ENCODE data around the gene ADCY10. TPM values are rescaled to one million over a fixed set of nuclear protein-coding genes. Genes with fewer than 3 reads are reported as not detected.
A peak's percentile ranks its signal among the peaks of the same experiment; 100 is the strongest.

The ADCY10 gene
- total RNA-seq, 1 donor from 2014 or later, result 0.94 TPM

- Mint-ChIP-seq H3K27me3 (ENCODE audit: unreplicated experiment) (no peaks in the 10 kb centered on the region), H3K27ac (ENCODE audit: unreplicated experiment) (peak overlapping the region; percentile 8), H3K36me3 (ENCODE audit: unreplicated experiment) (peaks cover 12% of the 10 kb centered on the region), H3K4me1 (ENCODE audit: unreplicated experiment) (peaks cover 19% of the 10 kb centered on the region), H3K9me3 (ENCODE audit: unreplicated experiment) (peaks cover 11% of the 10 kb centered on the region), H3K4me3 (ENCODE audit: unreplicated experiment) (no peak overlapping the region)
- TF ChIP-seq CTCF (IDR thresholded peaks at IDR 0.05), result no peak
- DNase-seq (ENCODE audit: extremely low spot score, unreplicated experiment), result no peak
These were observed 3.4 kb downstream of the ADCY10 start for GRCh38 chr1:167910530-167910929.

- no peak for DNase-seq (ENCODE audit: extremely low spot score, unreplicated experiment)
- H3K4me3 Mint-ChIP-seq (ENCODE audit: unreplicated experiment), result no peak overlapping the region
These were observed 4.2 kb downstream of the ADCY10 start for GRCh38 chr1:167909691-167910180.

GRCh38 chr1:167905671-167906070 lies 8.3 kb downstream of the ADCY10 start:
- peaks cover 11% of the 10 kb centered on the region for H3K9me3 Mint-ChIP-seq (ENCODE audit: unreplicated experiment)
- H3K4me1 Mint-ChIP-seq (ENCODE audit: unreplicated experiment), result peaks cover 32% of the 10 kb centered on the region
- H3K36me3 Mint-ChIP-seq (ENCODE audit: unreplicated experiment), result peaks cover 2% of the 10 kb centered on the region
- no peak for TF ChIP-seq CTCF (IDR thresholded peaks at IDR 0.05)
- no peak for DNase-seq (ENCODE audit: extremely low spot score, unreplicated experiment)
- H3K4me3 Mint-ChIP-seq (ENCODE audit: unreplicated experiment), result no peak overlapping the region
- no peaks in the 10 kb centered on the region for H3K27me3 Mint-ChIP-seq (ENCODE audit: unreplicated experiment)
- peak overlapping the region; percentile 86 for H3K27ac Mint-ChIP-seq (ENCODE audit: unreplicated experiment)

More at GRCh38 chr1:167909691-167910180, 4.2 kb downstream of the ADCY10 start:
- Mint-ChIP-seq H3K27me3 (ENCODE audit: unreplicated experiment) (no peaks in the 10 kb centered on the region), H3K4me1 (ENCODE audit: unreplicated experiment) (peaks cover 27% of the 10 kb centered on the region), H3K36me3 (ENCODE audit: unreplicated experiment) (peaks cover 7% of the 10 kb centered on the region), H3K27ac (ENCODE audit: unreplicated experiment) (no peak overlapping the region), H3K9me3 (ENCODE audit: unreplicated experiment) (peaks cover 11% of the 10 kb centered on the region)
- TF ChIP-seq CTCF (IDR thresholded peaks at IDR 0.05), result no peak

- Mint-ChIP-seq H3K27me3 (ENCODE audit: unreplicated experiment) (no peaks in the 10 kb centered on the region), H3K4me3 (ENCODE audit: unreplicated experiment) (no peak overlapping the region), H3K27ac (ENCODE audit: unreplicated experiment) (peak overlapping the region; percentile 86), H3K9me3 (ENCODE audit: unreplicated experiment) (peaks cover 8% of the 10 kb centered on the region), H3K36me3 (ENCODE audit: unreplicated experiment) (peaks cover 2% of the 10 kb centered on the region), H3K4me1 (ENCODE audit: unreplicated experiment) (peaks cover 29% of the 10 kb centered on the region)
- no peak for TF ChIP-seq CTCF (IDR thresholded peaks at IDR 0.05)
- no peak for DNase-seq (ENCODE audit: extremely low spot score, unreplicated experiment)
These were observed 8.8 kb downstream of the ADCY10 start for GRCh38 chr1:167905182-167905581.

GRCh38 chr1:167904652-167905130 lies 9.2 kb downstream of the ADCY10 start:
- DNase-seq (ENCODE audit: extremely low spot score, unreplicated experiment), result no peak
- peak overlapping the region; percentile 86 for H3K27ac Mint-ChIP-seq (ENCODE audit: unreplicated experiment)

More at GRCh38 chr1:167904652-167905130, 9.2 kb downstream of the ADCY10 start:
- Mint-ChIP-seq H3K4me3 (ENCODE audit: unreplicated experiment) (no peak overlapping the region), H3K27me3 (ENCODE audit: unreplicated experiment) (no peaks in the 10 kb centered on the region), H3K4me1 (ENCODE audit: unreplicated experiment) (peaks cover 27% of the 10 kb centered on the region), H3K36me3 (ENCODE audit: unreplicated experiment) (no peaks in the 10 kb centered on the region), H3K9me3 (ENCODE audit: unreplicated experiment) (peaks cover 5% of the 10 kb centered on the region)
- no peak for TF ChIP-seq CTCF (IDR thresholded peaks at IDR 0.05)

Data from osteocyte (in vitro differentiated cells).